H9 (cell line): ENCODE measurements around the gene ATP7B. TPM values are rescaled to one million over a fixed set of nuclear protein-coding genes. Genes with fewer than 3 reads are reported as not detected.

Experiments used
- DNase-seq: peaks from one replicate; pipeline ENCODE4 v3.0.0-alpha.2; 2017
- H2AFZ ChIP-seq: one replicate; pipeline ENCODE4 v1.6.1; 2013; ENCODE audit warnings: mild to moderate bottlenecking, low read length, control low read depth, moderate library complexity
- H2AK5ac ChIP-seq: 2 replicates; pipeline ENCODE4 v1.6.1; 2013; ENCODE audit warnings: low read length, control low read depth, mixed read lengths; ENCODE audit not compliant: insufficient read length
- H2BK120ac ChIP-seq: one replicate; pipeline ENCODE4 v1.6.1; 2013; ENCODE audit warnings: low read depth, mild to moderate bottlenecking, low read length, control low read depth, inconsistent platforms; ENCODE audit not compliant: poor library complexity, severe bottlenecking
- H2BK12ac ChIP-seq: 2 replicates; pipeline ENCODE4 v1.6.1; 2013; ENCODE audit warnings: low read length, control low read depth, mixed read lengths, low read depth; ENCODE audit not compliant: insufficient read length
- H2BK15ac ChIP-seq: 2 replicates; pipeline ENCODE4 v1.6.1; 2013; ENCODE audit warnings: low read depth, low read length, control low read depth
- H2BK20ac ChIP-seq: one replicate; pipeline ENCODE4 v1.6.1; 2013; ENCODE audit warnings: low read depth, mild to moderate bottlenecking, low read length, control low read depth, inconsistent platforms; ENCODE audit not compliant: poor library complexity, severe bottlenecking
- H2BK5ac ChIP-seq: 2 replicates; pipeline ENCODE4 v1.6.1; 2013; ENCODE audit warnings: low read length, control low read depth, mixed read lengths; ENCODE audit not compliant: insufficient read length
- H3K14ac ChIP-seq: 2 replicates; pipeline ENCODE4 v1.6.1; 2013; ENCODE audit warnings: low read length, control low read depth; ENCODE audit not compliant: insufficient read depth
- H3K18ac ChIP-seq: 2 replicates; pipeline ENCODE4 v1.6.1; 2013; ENCODE audit warnings: low read depth, mild to moderate bottlenecking, mixed read lengths, low read length, control low read depth; ENCODE audit not compliant: insufficient read length
- H3K23ac ChIP-seq: 2 replicates; pipeline ENCODE4 v1.6.1; 2013; ENCODE audit warnings: low read length, control low read depth, mixed read lengths, low read depth; ENCODE audit not compliant: insufficient read length
- H3K23me2 ChIP-seq: 2 replicates; pipeline ENCODE4 v1.6.1; 2013; ENCODE audit warnings: low read depth, mild to moderate bottlenecking, mixed read lengths, low read length, control low read depth; ENCODE audit not compliant: insufficient read length, poor library complexity, severe bottlenecking
- H3K27ac ChIP-seq: 2 replicates; pipeline ENCODE4 v1.5.1; 2013; ENCODE audit warnings: low read length, control low read depth, mixed read lengths, low read depth; ENCODE audit not compliant: insufficient read length
- H3K27me3 ChIP-seq: 2 replicates; pipeline ENCODE4 v1.6.1; 2013; ENCODE audit warnings: low read length, control low read depth, inconsistent platforms; ENCODE audit not compliant: insufficient read depth
- H3K4ac ChIP-seq: 2 replicates; pipeline ENCODE4 v1.6.1; 2013; ENCODE audit warnings: low read depth, mild to moderate bottlenecking, control low read depth, inconsistent platforms, low read length, moderate library complexity
- H3K4me1 ChIP-seq: 2 replicates; pipeline ENCODE4 v1.6.1; 2013; ENCODE audit warnings: low read length, control low read depth, inconsistent platforms; ENCODE audit not compliant: insufficient read depth
- H3K4me2 ChIP-seq: 2 replicates; pipeline ENCODE4 v1.6.1; 2013; ENCODE audit warnings: low read length, control low read depth, mixed read lengths; ENCODE audit not compliant: insufficient read length, insufficient read depth
- H3K56ac ChIP-seq: 2 replicates; pipeline ENCODE4 v1.6.1; 2013; ENCODE audit warnings: low read depth, mild to moderate bottlenecking, mixed read lengths, low read length, control low read depth; ENCODE audit not compliant: insufficient read length
- H3K79me1 ChIP-seq: 2 replicates; pipeline ENCODE4 v1.6.1; 2013; ENCODE audit warnings: low read depth, mild to moderate bottlenecking, moderate library complexity, low read length, control low read depth, inconsistent platforms; ENCODE audit not compliant: insufficient read depth, poor library complexity, severe bottlenecking
- H3K79me2 ChIP-seq: 2 replicates; pipeline ENCODE4 v1.6.1; 2013; ENCODE audit warnings: low read length, control low read depth, inconsistent platforms; ENCODE audit not compliant: insufficient read depth
- H3K9ac ChIP-seq: 2 replicates; pipeline ENCODE4 v1.6.1; 2013; ENCODE audit warnings: low read length, control low read depth, mixed read lengths; ENCODE audit not compliant: insufficient read length; ENCODE audit errors: extremely low read depth
- H3K9me3 ChIP-seq: one replicate; pipeline ENCODE4 v1.6.1; 2013; ENCODE audit warnings: low read depth, low read length, inconsistent platforms; ENCODE audit not compliant: control insufficient read depth
- H3T11ph ChIP-seq: one replicate; pipeline ENCODE4 v1.6.1; 2013; ENCODE audit warnings: mild to moderate bottlenecking, low read length, control low read depth, inconsistent platforms
- H4K20me1 ChIP-seq: one replicate; pipeline ENCODE4 v1.6.1; 2013; ENCODE audit not compliant: control insufficient read depth, insufficient read length, insufficient read depth
- H4K5ac ChIP-seq: 2 replicates; pipeline ENCODE4 v1.6.1; 2013; ENCODE audit warnings: low read depth, mild to moderate bottlenecking, mixed read lengths, low read length, control low read depth; ENCODE audit not compliant: insufficient read length
- H4K8ac ChIP-seq: replicated peaks from 2 replicates; pipeline ENCODE4 v1.6.1; 2013; ENCODE audit warnings: low read length, control low read depth, mixed read lengths, low read depth; ENCODE audit not compliant: insufficient read length
- H4K91ac ChIP-seq: 2 replicates; pipeline ENCODE4 v1.6.1; 2013; ENCODE audit warnings: low read depth, mild to moderate bottlenecking, moderate library complexity, mixed read lengths, low read length, control low read depth; ENCODE audit not compliant: insufficient read length
- H3K27ac Mint-ChIP-seq, 3 experiments: 2 replicates in 2 of 3; 3 replicates in 1 of 3; pipeline ENCODE4 v1.8.0; 2020 to 2021; ENCODE audit warnings: mixed read lengths in 3 of 3, mild to moderate bottlenecking in 1 of 3, moderate library complexity in 1 of 3
- H3K27me3 Mint-ChIP-seq: 2 replicates; pipeline ENCODE4 v1.8.0; 2021; ENCODE audit warnings: low read depth, mild to moderate bottlenecking, moderate library complexity, mixed read lengths
- H3K36me3 Mint-ChIP-seq, 3 experiments: 2 replicates in 2 of 3; 3 replicates in 1 of 3; pipeline ENCODE4 v1.8.0; 2020 to 2021; ENCODE audit warnings: low read depth in 3 of 3, mixed read lengths in 3 of 3; ENCODE audit not compliant: insufficient read depth in 1 of 3
- H3K4me1 Mint-ChIP-seq, 2 experiments: 2 replicates each; pipeline ENCODE4 v1.8.0; 2020; ENCODE audit warnings: mixed read lengths in 2 of 2
- H3K4me3 Mint-ChIP-seq, 2 experiments: 2 replicates in 1 of 2; 3 replicates in 1 of 2; pipeline ENCODE4 v1.8.0; 2020 to 2021; ENCODE audit warnings: mild to moderate bottlenecking in 2 of 2, mixed read lengths in 2 of 2, moderate library complexity in 1 of 2
- H3K9me3 Mint-ChIP-seq, 2 experiments: 2 replicates in 1 of 2; 3 replicates in 1 of 2; pipeline ENCODE4 v1.8.0; 2020; ENCODE audit warnings: mild to moderate bottlenecking in 2 of 2, mixed read lengths in 2 of 2, moderate library complexity in 1 of 2
- CTCF ChIP-seq: fragments of 200-600 bp; sonication (generic); conservative IDR thresholded peaks from 3 replicates; pipeline ENCODE4 v1.8.0; 2021; ENCODE audit warnings: antibody characterized with exemption, mild to moderate bottlenecking
- WGBS: extraction: QIAGEN DNeasy Blood & Tissue Kit; methylation state at CpG from one replicate; pipeline ENCODE4 v1.1.7; 2013; ENCODE audit warnings: missing lambda C conversion rate, low lambda C conversion rate, mixed read lengths; ENCODE audit not compliant: insufficient read length; ENCODE audit errors: extremely low coverage; 5-methylcytosine and 5-hydroxymethylcytosine counted together
- total RNA-seq: library from RNA; stranded (reverse); gene quantifications from 2 replicates; pipeline ENCODE4 v1.2.1, GENCODE V29; 2021

The ATP7B gene
- total RNA-seq, 1 experiment from 2014 or later: 5.8 TPM

DNA sequence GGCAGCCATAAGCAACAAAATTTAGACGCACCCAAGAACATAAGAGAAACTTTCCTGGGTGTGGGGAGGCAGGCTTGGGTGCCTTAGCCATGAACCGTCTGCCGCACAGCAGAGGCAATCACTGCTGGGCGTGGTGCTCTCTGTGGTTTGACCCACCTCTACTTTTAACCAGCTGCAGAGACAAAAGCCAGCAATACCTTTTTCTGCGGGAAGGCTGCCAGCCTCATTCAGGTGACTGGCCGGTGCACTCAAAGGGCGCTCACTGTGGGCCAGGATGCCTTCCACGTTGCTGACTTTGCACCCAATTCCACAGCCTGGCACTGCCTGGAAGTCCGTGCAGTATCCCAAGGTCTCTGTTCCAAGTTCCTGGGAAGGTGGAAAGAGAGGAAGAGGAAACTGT lies 69.1 kb downstream of the ATP7B start:
- H3K27ac ChIP-seq: no peak overlapping the region
- H3K9me3 ChIP-seq: no peaks in the 10 kb centered on the region
- H2BK12ac ChIP-seq: no peak overlapping the region
- H3K9ac ChIP-seq: no peak overlapping the region
- no peaks in the 10 kb centered on the region for H3K79me1 ChIP-seq
- no peak for TF ChIP-seq CTCF
- H4K5ac ChIP-seq: no peak overlapping the region
- H2AFZ ChIP-seq: no peak overlapping the region
- H4K20me1 ChIP-seq: no peaks in the 10 kb centered on the region
- no peaks in the 10 kb centered on the region for H3K4me1 ChIP-seq
- no peak overlapping the region for H3K4me3 Mint-ChIP-seq
- H3K4me1 Mint-ChIP-seq: no peaks in the 10 kb centered on the region
- H2BK15ac ChIP-seq: no peak overlapping the region
- H3K27me3 ChIP-seq: no peaks in the 10 kb centered on the region
- no peak overlapping the region for H3K4me2 ChIP-seq
- no peaks in the 10 kb centered on the region for H3K23me2 ChIP-seq
- no peak overlapping the region for H4K91ac ChIP-seq
- DNase-seq: no peak
- no peak overlapping the region for H2BK20ac ChIP-seq
- H3K9me3 Mint-ChIP-seq: no peaks in the 10 kb centered on the region
- no peak overlapping the region for H2AK5ac ChIP-seq
- no peak overlapping the region for H3K56ac ChIP-seq
- H3K79me2 ChIP-seq: no peaks in the 10 kb centered on the region
- H2BK5ac ChIP-seq: no peak overlapping the region
- no peak overlapping the region for H3K27ac Mint-ChIP-seq
- H3K23ac ChIP-seq: no peak overlapping the region
- H4K8ac ChIP-seq: no peak overlapping the region
- H3T11ph ChIP-seq: no peak overlapping the region
- H3K36me3 Mint-ChIP-seq: peaks cover 0 to 2% (median 2%) of the 10 kb centered on the region in 3 experiments; a peak in 3 of 7 replicates
- no CpG with 5 or more reads among the region's 9 CpGs for WGBS
- no peak overlapping the region for H3K14ac ChIP-seq
- H3K27me3 Mint-ChIP-seq: no peaks in the 10 kb centered on the region
- no peak overlapping the region for H3K4ac ChIP-seq
- no peak overlapping the region for H3K18ac ChIP-seq
- H2BK120ac ChIP-seq: no peak overlapping the region
